ENCODE data around the gene MBNL1.

MBNL1 gene

GRCh38 chr3:152268555-152269055, at the start of gene MBNL1:
Gene MBNL1, plus strand, starts transcription at chr3:152268929. Its CDS starts 31,265 bp downstream, at chr3:152300194.
- ATAC-seq: peak; percentile 69 to 76

- no peak for ATAC-seq
Measured at GRCh38 chr3:152219216-152219615, 49.5 kb upstream of the MBNL1 start.

GRCh38 chr3:152219769-152220255, 48.9 kb upstream of the MBNL1 start:
- no peak for ATAC-seq

GRCh38 chr3:152222327-152222726, 46.4 kb upstream of the MBNL1 start:
- ATAC-seq: peak; percentile 77 to 79

- ATAC-seq: no peak
Measured at GRCh38 chr3:152225201-152225600, 43.5 kb upstream of the MBNL1 start.

- ATAC-seq: no peak
Measured at GRCh38 chr3:152226176-152226575, 42.6 kb upstream of the MBNL1 start.

- ATAC-seq: no peak
Measured at GRCh38 chr3:152227027-152227426, 41.7 kb upstream of the MBNL1 start.

- no peak for ATAC-seq
Measured at GRCh38 chr3:152229692-152230091, 39.0 kb upstream of the MBNL1 start.

- ATAC-seq: no peak
Measured at GRCh38 chr3:152230370-152230769, 38.4 kb upstream of the MBNL1 start.

GRCh38 chr3:152232001-152232400, 36.7 kb upstream of the MBNL1 start:
- ATAC-seq: no peak

GRCh38 chr3:152232679-152233078, 36.0 kb upstream of the MBNL1 start:
- ATAC-seq: peak; percentile 89 to 91

- ATAC-seq: no peak
Measured at GRCh38 chr3:152234657-152235375, 33.9 kb upstream of the MBNL1 start.

GRCh38 chr3:152235709-152236298, 32.9 kb upstream of the MBNL1 start:
- ATAC-seq: no peak

GRCh38 chr3:152236716-152237115, 32.0 kb upstream of the MBNL1 start:
- no peak for ATAC-seq

GRCh38 chr3:152241142-152242017, 27.3 kb upstream of the MBNL1 start:
- ATAC-seq: peak; percentile 56 to 70

GRCh38 chr3:152243301-152243711, 25.4 kb upstream of the MBNL1 start:
- ATAC-seq: peak; percentile 82 to 83

GRCh38 chr3:152243721-152244516, 24.8 kb upstream of the MBNL1 start:
- no peak for ATAC-seq

- no peak for ATAC-seq
Measured at GRCh38 chr3:152244517-152244888, 24.2 kb upstream of the MBNL1 start.

GRCh38 chr3:152245498-152246170, 23.1 kb upstream of the MBNL1 start:
- no peak for ATAC-seq

- ATAC-seq: no peak
Measured at GRCh38 chr3:152251916-152252315, 16.8 kb upstream of the MBNL1 start.

GRCh38 chr3:152252755-152253154, 16.0 kb upstream of the MBNL1 start:
- ATAC-seq: no peak

GRCh38 chr3:152253514-152253913, 15.2 kb upstream of the MBNL1 start:
- no peak for ATAC-seq
